Lung (tissue), 12 donors: Measurements from ENCODE around the gene EPB41L4A. TPM values are rescaled to one million over a fixed set of nuclear protein-coding genes. Genes with fewer than 3 reads are reported as not detected.
"Not testable (repeated sequence)": the region's sequence is repeated elsewhere in the genome, so short reads cannot be mapped to it uniquely, and the experiment has no call there.

Experiments used
- ATAC-seq: fragments of 200-7000 bp; cut with Tn5 transposase; one replicate; pipeline ENCODE4 v1.9.1; 2020; ENCODE audit warnings: moderate number of reproducible peaks; ENCODE audit not compliant: insufficient read depth, low FRiP score
- DNase-seq, 3 donors: peaks; one replicate each; pipeline ENCODE4 v3.0.0-alpha.2; 2013 to 2017
- H3K27ac ChIP-seq, 2 donors: one replicate each; pipeline ENCODE4 v1.5.1; 2013; ENCODE audit warnings: mild to moderate bottlenecking in 2 of 2, moderate library complexity in 2 of 2, control low read depth in 1 of 2, inconsistent platforms in 1 of 2, low read depth in 1 of 2, low read length in 1 of 2
- H3K27me3 ChIP-seq, 3 donors: one replicate each; pipeline ENCODE4 v1.5.1; 2013; ENCODE audit warnings: low read length in 2 of 3; ENCODE audit not compliant: control insufficient read depth in 3 of 3, insufficient read depth in 3 of 3
- H3K36me3 ChIP-seq, 4 donors: one replicate each; pipeline ENCODE4 v1.5.1; 2013; ENCODE audit warnings: low read length in 4 of 4, mild to moderate bottlenecking in 1 of 4, moderate library complexity in 1 of 4; ENCODE audit not compliant: control insufficient read depth in 4 of 4, insufficient read depth in 4 of 4
- H3K4me1 ChIP-seq, 5 donors: one replicate each; pipeline ENCODE4 v1.5.1; 2013; ENCODE audit warnings: low read length in 5 of 5, mild to moderate bottlenecking in 2 of 5, moderate library complexity in 1 of 5; ENCODE audit not compliant: control insufficient read depth in 5 of 5, insufficient read depth in 5 of 5
- H3K4me3 ChIP-seq: one replicate; pipeline ENCODE4 v1.5.1; 2013; ENCODE audit warnings: mild to moderate bottlenecking, control low read depth, moderate library complexity
- H3K9ac ChIP-seq, 2 donors: one replicate each; pipeline ENCODE4 v1.5.1; 2013; ENCODE audit warnings: low read length in 2 of 2, control low read depth in 1 of 2; ENCODE audit not compliant: insufficient read depth in 1 of 2
- H3K9me3 ChIP-seq, 4 donors: one replicate each; pipeline ENCODE4 v1.5.1; 2013; ENCODE audit warnings: low read length in 3 of 4, mild to moderate bottlenecking in 1 of 4, moderate library complexity in 1 of 4; ENCODE audit not compliant: control insufficient read depth in 4 of 4, insufficient read depth in 3 of 4
- WGBS, 2 donors: extraction: QIAGEN DNeasy Blood & Tissue Kit; methylation state at CpG; one replicate each; pipeline ENCODE4 v1.1.7; 2013; 5-methylcytosine and 5-hydroxymethylcytosine counted together
- polyA plus RNA-seq, 2 donors: library from polyadenylated mRNA; stranded (reverse); fragments of 200-250 nt; gene quantifications; one replicate each; pipeline ENCODE4 v1.2.1, GENCODE V29; 2013
- total RNA-seq, 2 donors: library from RNA; depleted of rRNA in 1 of 2; stranded (reverse); fragments of >200 nt in 1 of 2; gene quantifications; one replicate each; pipeline ENCODE4 v1.2.1, GENCODE V29; 2014 to 2021
- TF ChIP-seq, protein P1 (sequence below): IDR thresholded peaks from 2 replicates; pipeline ENCODE4 v1.5.1; 2012; ENCODE audit warnings: mild to moderate bottlenecking; ENCODE audit errors: control extremely low read depth, extremely low read depth
- donor health status: control.
- donor health status: control.
- donor health status: Bipolar disorder and iron deficiency.
- donor health status: healthy.
- donor health status: DM: yes; HTN: yes; CAD: no.

EPB41L4A gene
- total and polyA plus RNA-seq, 4 donors = 4.6 to 44.5 (median 14.9) TPM

DNA sequence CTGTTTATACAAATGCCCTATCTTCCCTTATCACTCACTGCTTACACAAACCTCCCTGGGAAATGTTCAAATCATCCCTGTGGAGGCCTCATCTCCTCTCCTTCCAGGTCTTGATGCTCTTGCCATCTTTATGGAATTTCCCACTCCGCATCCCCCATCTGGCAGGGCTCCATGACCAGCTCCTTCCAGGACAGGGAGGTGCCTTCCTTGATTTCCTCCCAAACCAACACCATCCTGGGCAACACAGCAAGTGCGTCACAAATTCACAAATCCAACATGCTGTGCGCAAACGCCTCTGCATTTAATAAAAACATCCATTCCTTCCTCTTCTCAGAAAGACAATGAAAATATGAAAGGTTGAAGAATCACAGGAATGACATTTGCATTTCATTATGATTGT is 51.7 kb downstream of the EPB41L4A start:
- DNase-seq (no peak), ATAC-seq (no peak)
- no peak overlapping the region for H3K9ac ChIP-seq
- peaks cover 0 to 11% (median 2%) of the 10 kb centered on the region in 5 donors for H3K4me1 ChIP-seq
- no peaks in the 10 kb centered on the region for H3K27me3 ChIP-seq
- no peak overlapping the region for H3K4me3 ChIP-seq
- WGBS, 2 donors = 71 to 92% methylated on average over 4 of the region's 4 CpGs
- H3K27ac ChIP-seq = no peak overlapping the region
- H3K9me3 ChIP-seq = no peaks in the 10 kb centered on the region
- TF ChIP-seq, protein P1, sequence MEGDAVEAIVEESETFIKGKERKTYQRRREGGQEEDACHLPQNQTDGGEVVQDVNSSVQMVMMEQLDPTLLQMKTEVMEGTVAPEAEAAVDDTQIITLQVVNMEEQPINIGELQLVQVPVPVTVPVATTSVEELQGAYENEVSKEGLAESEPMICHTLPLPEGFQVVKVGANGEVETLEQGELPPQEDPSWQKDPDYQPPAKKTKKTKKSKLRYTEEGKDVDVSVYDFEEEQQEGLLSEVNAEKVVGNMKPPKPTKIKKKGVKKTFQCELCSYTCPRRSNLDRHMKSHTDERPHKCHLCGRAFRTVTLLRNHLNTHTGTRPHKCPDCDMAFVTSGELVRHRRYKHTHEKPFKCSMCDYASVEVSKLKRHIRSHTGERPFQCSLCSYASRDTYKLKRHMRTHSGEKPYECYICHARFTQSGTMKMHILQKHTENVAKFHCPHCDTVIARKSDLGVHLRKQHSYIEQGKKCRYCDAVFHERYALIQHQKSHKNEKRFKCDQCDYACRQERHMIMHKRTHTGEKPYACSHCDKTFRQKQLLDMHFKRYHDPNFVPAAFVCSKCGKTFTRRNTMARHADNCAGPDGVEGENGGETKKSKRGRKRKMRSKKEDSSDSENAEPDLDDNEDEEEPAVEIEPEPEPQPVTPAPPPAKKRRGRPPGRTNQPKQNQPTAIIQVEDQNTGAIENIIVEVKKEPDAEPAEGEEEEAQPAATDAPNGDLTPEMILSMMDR = no peak
- H3K36me3 ChIP-seq = no peaks in the 10 kb centered on the region

DNA sequence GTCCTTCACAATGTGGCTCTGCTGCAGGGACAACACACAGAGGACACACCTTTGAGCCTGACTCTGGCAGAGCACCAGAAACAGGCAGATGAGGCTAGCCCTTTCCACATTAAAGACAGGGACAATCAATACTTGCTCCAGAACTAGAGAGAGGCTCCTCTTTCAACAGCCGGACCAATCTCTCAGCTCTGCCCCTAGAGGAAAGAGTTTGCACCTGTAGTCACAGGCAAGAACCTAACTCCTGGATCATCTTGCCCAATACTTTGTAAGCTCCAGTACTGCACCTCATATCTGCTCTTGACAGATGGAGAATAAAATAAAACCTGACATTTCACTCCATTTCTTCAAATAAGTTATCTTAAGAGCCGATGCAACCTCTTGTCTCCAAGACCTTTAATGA is 52.1 kb downstream of the EPB41L4A start:
- Histone ChIP-seq H3K9ac (no peak overlapping the region), H3K4me3 (no peak overlapping the region), H3K27me3 (no peaks in the 10 kb centered on the region), H3K36me3 (no peaks in the 10 kb centered on the region), H3K4me1 (peaks cover 0 to 11% (median 2%) of the 10 kb centered on the region in 5 donors), H3K27ac (no peak overlapping the region), H3K9me3 (no peaks in the 10 kb centered on the region)
- DNase-seq (no peak), ATAC-seq (no peak)
- TF ChIP-seq, protein P1 = no peak
- whole genome bisulfite sequencing, 2 donors = 65 to 66% methylated on average over 2 of the region's 2 CpGs

DNA sequence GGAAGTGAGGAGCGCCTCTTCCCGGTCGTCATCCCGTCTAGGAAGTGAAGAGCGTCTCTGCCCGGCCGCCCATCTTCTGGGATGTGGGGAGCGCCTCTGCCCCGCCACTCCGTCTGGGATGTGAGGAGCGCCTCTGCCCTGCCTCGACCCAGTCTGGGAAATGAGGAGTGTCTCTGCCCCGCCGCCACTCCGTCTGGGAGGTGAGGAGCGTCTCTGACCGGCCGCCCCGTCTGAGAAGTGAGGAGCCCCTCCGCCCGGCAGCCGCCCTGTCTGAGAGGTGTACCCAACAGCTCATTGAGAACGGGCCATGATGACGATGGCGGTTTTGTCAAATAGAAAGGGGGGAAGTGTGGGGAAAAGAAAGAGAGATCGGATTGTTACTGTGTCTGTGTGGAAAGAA is 58.3 kb downstream of the EPB41L4A start:
- not testable (repeated sequence) for H3K27me3 ChIP-seq, DNase-seq, H3K27ac ChIP-seq, H3K36me3 ChIP-seq, H3K9me3 ChIP-seq, H3K4me3 ChIP-seq, ATAC-seq, H3K9ac ChIP-seq, H3K4me1 ChIP-seq
- 82 to 92% methylated on average over 25 to 26 of the region's 26 CpGs for WGBS, 2 donors

DNA sequence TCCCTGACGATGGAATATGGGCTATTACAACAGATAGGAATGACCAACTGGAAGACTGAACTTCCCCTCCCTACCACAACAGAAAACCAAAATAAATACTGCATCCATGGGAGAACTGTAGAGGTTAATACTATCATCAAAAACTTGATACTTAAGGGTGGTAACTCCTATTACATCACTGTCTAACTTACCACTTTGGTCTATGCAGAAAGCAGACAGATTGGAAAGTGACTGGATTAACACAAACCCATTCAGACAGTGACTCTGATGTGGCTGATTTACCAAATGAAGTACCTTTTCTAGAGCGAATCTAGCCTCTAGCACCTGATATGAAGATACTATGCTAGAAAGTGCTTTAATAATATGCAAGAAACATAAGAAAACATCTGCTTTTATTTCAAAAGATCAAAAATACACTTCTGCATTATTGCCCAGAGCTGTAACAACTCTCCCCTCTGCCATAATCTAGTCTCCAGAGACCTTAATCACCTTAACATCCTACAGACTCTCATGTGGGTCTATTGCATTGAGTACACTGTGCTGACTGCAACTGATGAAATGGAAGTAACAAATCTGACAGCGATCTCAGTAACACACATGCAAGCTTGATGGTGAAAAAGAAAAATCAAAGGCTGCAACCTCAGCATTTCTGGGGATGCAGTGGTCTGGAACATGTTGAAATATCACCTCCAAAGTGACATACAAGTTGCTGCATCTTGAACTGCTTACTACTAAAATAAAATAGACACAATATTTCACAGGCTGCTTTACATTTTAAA is 62.7 kb downstream of the EPB41L4A start:
- 90 to 92% methylated on average over 3 of the region's 3 CpGs for WGBS, 2 donors
- H3K27ac ChIP-seq = no peak overlapping the region
- DNase-seq (no peak), ATAC-seq (no peak)
- no peaks in the 10 kb centered on the region for H3K36me3 ChIP-seq
- TF ChIP-seq, protein P1 = no peak
- no peak overlapping the region for H3K4me3 ChIP-seq
- no peak overlapping the region for H3K9ac ChIP-seq
- H3K27me3 ChIP-seq = no peaks in the 10 kb centered on the region
- H3K4me1 ChIP-seq = peaks cover 0 to 10% (median 3%) of the 10 kb centered on the region in 5 donors
- peaks cover 0 to 2% (median 0%) of the 10 kb centered on the region in 4 donors for H3K9me3 ChIP-seq
